OCI-LY7 (cell line): Measurements from ENCODE around the gene TTLL7.

Experiments used
- EZH2phosphoT487 ChIP-seq: fragments of 200-600 bp; sonication (generic); IDR thresholded peaks from 2 replicates; pipeline ENCODE4 v1.6.1; 2018; ENCODE audit warnings: low read depth, borderline replicate concordance, mild to moderate bottlenecking, mixed run types, antibody characterized with exemption, low read length, moderate library complexity, mixed read lengths
- TF ChIP-seq, protein P1 (sequence below): fragments of 200-600 bp; sonication (generic); conservative IDR thresholded peaks from 2 replicates; pipeline ENCODE4 v1.5.1; 2014; ENCODE audit warnings: mild to moderate bottlenecking, antibody characterized with exemption, low read length, moderate library complexity, mixed read lengths

DNA sequence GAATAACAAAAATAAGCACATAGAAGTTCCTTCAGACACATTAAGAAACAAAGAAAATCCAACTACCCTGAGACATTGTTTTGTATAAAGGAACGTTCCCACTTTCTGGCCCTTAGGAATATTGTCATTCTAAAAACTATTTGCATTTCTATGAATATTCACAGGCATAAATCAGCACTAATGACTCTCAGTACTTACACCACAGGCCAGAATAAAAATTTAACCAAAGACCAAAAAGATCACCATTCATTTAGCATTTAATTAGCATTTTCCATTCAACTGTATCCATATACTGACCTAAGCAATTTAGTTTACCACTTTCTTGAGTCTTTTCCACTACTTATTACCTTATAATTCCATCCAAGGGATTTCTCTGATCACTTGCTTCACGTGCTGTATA lies 75.4 kb downstream of the TTLL7 start:
- TF ChIP-seq, protein P1, sequence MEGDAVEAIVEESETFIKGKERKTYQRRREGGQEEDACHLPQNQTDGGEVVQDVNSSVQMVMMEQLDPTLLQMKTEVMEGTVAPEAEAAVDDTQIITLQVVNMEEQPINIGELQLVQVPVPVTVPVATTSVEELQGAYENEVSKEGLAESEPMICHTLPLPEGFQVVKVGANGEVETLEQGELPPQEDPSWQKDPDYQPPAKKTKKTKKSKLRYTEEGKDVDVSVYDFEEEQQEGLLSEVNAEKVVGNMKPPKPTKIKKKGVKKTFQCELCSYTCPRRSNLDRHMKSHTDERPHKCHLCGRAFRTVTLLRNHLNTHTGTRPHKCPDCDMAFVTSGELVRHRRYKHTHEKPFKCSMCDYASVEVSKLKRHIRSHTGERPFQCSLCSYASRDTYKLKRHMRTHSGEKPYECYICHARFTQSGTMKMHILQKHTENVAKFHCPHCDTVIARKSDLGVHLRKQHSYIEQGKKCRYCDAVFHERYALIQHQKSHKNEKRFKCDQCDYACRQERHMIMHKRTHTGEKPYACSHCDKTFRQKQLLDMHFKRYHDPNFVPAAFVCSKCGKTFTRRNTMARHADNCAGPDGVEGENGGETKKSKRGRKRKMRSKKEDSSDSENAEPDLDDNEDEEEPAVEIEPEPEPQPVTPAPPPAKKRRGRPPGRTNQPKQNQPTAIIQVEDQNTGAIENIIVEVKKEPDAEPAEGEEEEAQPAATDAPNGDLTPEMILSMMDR, result no peak
- TF ChIP-seq EZH2phosphoT487, result no peak
